Measurements from ENCODE around the gene TMEM130. TPM values are rescaled to one million over a fixed set of nuclear protein-coding genes. Genes with fewer than 3 reads are reported as not detected.

Gene TMEM130
- total RNA-seq, 1 experiment from 2014 or later: 1.7 TPM

DNA sequence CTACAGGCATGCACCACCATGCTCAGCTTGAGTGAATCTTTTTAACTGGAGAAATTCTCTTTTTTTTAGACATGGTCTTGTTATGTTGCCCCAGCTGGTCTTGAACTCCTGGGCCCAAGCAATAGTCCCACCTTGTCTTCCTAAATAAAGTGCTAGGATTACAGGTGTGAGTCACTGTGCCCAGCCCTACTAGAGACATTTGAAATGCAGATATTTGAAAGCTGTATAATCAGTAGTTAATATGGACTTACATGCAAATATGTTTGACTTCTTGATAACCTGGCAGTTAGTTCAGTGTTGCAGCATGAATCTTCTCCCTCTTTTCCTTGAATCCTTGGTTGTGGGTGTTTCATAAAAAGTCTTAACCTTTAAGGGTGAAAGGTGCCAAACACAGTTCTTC, 17.2 kb upstream of the TMEM130 start:
- H4K8ac ChIP-seq (replicated peaks; ENCODE audit: insufficient read length, low read depth, low read length): no peak overlapping the region
- no peaks in the 10 kb centered on the region for H3K9me3 ChIP-seq (ENCODE audit: control insufficient read depth, low read depth, low read length)
- H3K56ac ChIP-seq (ENCODE audit: insufficient read length, low read depth, low read length): no peak overlapping the region
- H4K20me1 ChIP-seq (ENCODE audit: control insufficient read depth, insufficient read depth, insufficient read length): no peaks in the 10 kb centered on the region
- no peak overlapping the region for H3K27ac ChIP-seq (ENCODE audit: insufficient read length, low read depth, low read length)
- no peak overlapping the region for H2AK5ac ChIP-seq (ENCODE audit: insufficient read length, low read length)
- no peak overlapping the region; a peak in 1 of 7 replicates for H3K27ac Mint-ChIP-seq
- H3K4me2 ChIP-seq (ENCODE audit: insufficient read depth, insufficient read length, low read length): no peak overlapping the region
- H3K27me3 ChIP-seq (ENCODE audit: insufficient read depth, low read length): no peaks in the 10 kb centered on the region
- H3K36me3 Mint-ChIP-seq (ENCODE audit: insufficient read depth in 1 of 3, low read depth in 3 of 3): peaks cover 20 to 76% (median 65%) of the 10 kb centered on the region in 3 experiments; a peak in 6 of 7 replicates
- H3K18ac ChIP-seq (ENCODE audit: insufficient read length, low read depth, low read length): no peak overlapping the region
- no peak overlapping the region for H3K4me3 Mint-ChIP-seq
- H3K4me1 Mint-ChIP-seq: no peaks in the 10 kb centered on the region
- no peak overlapping the region for H2BK20ac ChIP-seq (ENCODE audit: low read depth, low read length, poor library complexity, severe bottlenecking)
- H2BK15ac ChIP-seq (ENCODE audit: low read depth, low read length): no peak overlapping the region
- no peak overlapping the region for H4K5ac ChIP-seq (ENCODE audit: insufficient read length, low read depth, low read length)
- H3K27me3 Mint-ChIP-seq (ENCODE audit: low read depth): no peaks in the 10 kb centered on the region
- H2AFZ ChIP-seq (ENCODE audit: low read length): no peak overlapping the region
- H3K23me2 ChIP-seq (ENCODE audit: insufficient read length, low read depth, low read length, poor library complexity, severe bottlenecking): no peaks in the 10 kb centered on the region
- H2BK5ac ChIP-seq (ENCODE audit: insufficient read length, low read length): no peak overlapping the region
- H2BK120ac ChIP-seq (ENCODE audit: low read depth, low read length, poor library complexity, severe bottlenecking): no peak overlapping the region
- no peak overlapping the region for H4K91ac ChIP-seq (ENCODE audit: insufficient read length, low read depth, low read length)
- H3K14ac ChIP-seq (ENCODE audit: insufficient read depth, low read length): no peak overlapping the region
- no peak for DNase-seq
- no peak overlapping the region for H3K9ac ChIP-seq (ENCODE audit: extremely low read depth, insufficient read length, low read length)
- H3T11ph ChIP-seq (ENCODE audit: low read length): no peak overlapping the region
- no peaks in the 10 kb centered on the region for H3K4me1 ChIP-seq (ENCODE audit: insufficient read depth, low read length)
- no peaks in the 10 kb centered on the region for H3K79me2 ChIP-seq (ENCODE audit: insufficient read depth, low read length)
- H3K79me1 ChIP-seq (ENCODE audit: insufficient read depth, low read depth, low read length, poor library complexity, severe bottlenecking): no peaks in the 10 kb centered on the region
- H2BK12ac ChIP-seq (ENCODE audit: insufficient read length, low read depth, low read length): no peak overlapping the region
- no peak overlapping the region for H3K23ac ChIP-seq (ENCODE audit: insufficient read length, low read depth, low read length)
- no peak for TF ChIP-seq CTCF (conservative IDR thresholded peaks at IDR 0.05)
- no peak overlapping the region for H3K4ac ChIP-seq (ENCODE audit: low read depth, low read length)
- no peaks in the 10 kb centered on the region for H3K9me3 Mint-ChIP-seq
